K562 (cell line): ENCODE measurements around the gene SIMC1. TPM values are rescaled to one million over a fixed set of nuclear protein-coding genes. Genes with fewer than 3 reads are reported as not detected.
"Not testable (repeated sequence)": the region's sequence is repeated elsewhere in the genome, so short reads cannot be mapped to it uniquely, and the experiment has no call there.

Experiments used
- ATAC-seq: fragments of 200-7000 bp; cut with Tn5 transposase; 3 replicates; pipeline ENCODE4 v1.9.1; 2020; ENCODE audit warnings: moderate library complexity
- BruUV-seq: library from RNA; stranded (reverse); fragments of 400-500 nt; replicated peaks from 2 replicates; lab custom pipeline; 2021; lab: Mats Ljungman, UMichigan
- CTCF ChIA-PET: fragments of 300-600 bp; formaldehyde crosslinking; extraction: SDS; loops from one replicate; lab custom pipeline; 2021; ENCODE audit warnings: low intra/inter-chr PET ratio; lab: Yijun Ruan, JAX
- POLR2A ChIA-PET: fragments of 300-600, 350-650 bp; sonication (Branson Sonifier 250); formaldehyde crosslinking; extraction: SDS; loops from one replicate; lab custom pipeline; 2021; ENCODE audit warnings: antibody characterized with exemption, inconsistent platforms; lab: Yijun Ruan, JAX
- DNase-seq, 4 experiments: peaks; one replicate each; pipeline versions ENCODE4 v3.0.0 to v3.0.0-alpha.2; 2011 to 2018; ENCODE audit warnings: low spot score in 3 of 4, mixed read lengths in 3 of 4; ENCODE audit errors: extremely low read depth in 1 of 4
- FAIRE-seq: peaks from 2 replicates; lab custom pipeline; 2011; peaks lifted over from hg19 to GRCh38; lab: Jason Lieb, UNC
- H2AFZ ChIP-seq: 2 replicates; pipeline ENCODE4 v1.6.0; 2011; ENCODE audit warnings: low read depth, low read length, control low read depth, inconsistent platforms
- H3K27ac ChIP-seq: fragments of 200-600 bp; 3 replicates; pipeline ENCODE4 v1.8.0; 2011; ENCODE audit warnings: low read depth, mild to moderate bottlenecking, control low read depth, inconsistent platforms, low read length, moderate library complexity, mixed read lengths; ENCODE audit errors: extremely low read depth
- H3K27me3 ChIP-seq, 2 experiments: fragments of 300-600 bp in 1 of 2; 2 replicates in 1 of 2; 3 replicates in 1 of 2; pipeline versions ENCODE4 v1.6.0 to v1.8.0; 2011; ENCODE audit warnings: inconsistent platforms in 2 of 2, low read length in 2 of 2, mild to moderate bottlenecking in 1 of 2, mixed read lengths in 1 of 2, moderate library complexity in 1 of 2; ENCODE audit not compliant: control insufficient read depth in 2 of 2, insufficient read depth in 2 of 2
- H3K36me3 ChIP-seq: fragments of 300-600 bp; 3 replicates; pipeline ENCODE4 v1.8.0; 2011; ENCODE audit warnings: mild to moderate bottlenecking, low read length, inconsistent platforms; ENCODE audit not compliant: control insufficient read depth, insufficient read depth
- H3K4me1 ChIP-seq, 2 experiments: fragments of 200-600 bp in 1 of 2; replicated peaks in 1 of 2; 2 replicates in 1 of 2; 3 replicates in 1 of 2; pipeline versions ENCODE4 v1.5.1 to v1.8.0; 2011; ENCODE audit warnings: inconsistent platforms in 2 of 2, low read length in 2 of 2, mild to moderate bottlenecking in 1 of 2, mixed read lengths in 1 of 2, moderate library complexity in 1 of 2; ENCODE audit not compliant: control insufficient read depth in 2 of 2, insufficient read depth in 2 of 2
- H3K4me2 ChIP-seq: 2 replicates; pipeline ENCODE4 v1.6.1; 2011; ENCODE audit warnings: low read length, control low read depth, inconsistent platforms, mixed read lengths; ENCODE audit not compliant: insufficient read depth
- H3K4me3 ChIP-seq: fragments of 200-600 bp; sonication (generic), shearing (Covaris generic); 2 replicates; pipeline ENCODE4 v1.5.1; 2016; ENCODE audit warnings: control low read depth, inconsistent platforms
- H3K79me2 ChIP-seq: fragments of 200-600 bp; 3 replicates; pipeline ENCODE4 v1.8.0; 2011; ENCODE audit warnings: low read length, inconsistent platforms; ENCODE audit not compliant: control insufficient read depth, insufficient read depth
- H3K9ac ChIP-seq, 2 experiments: 2 replicates each; pipeline versions ENCODE4 v1.6.0 to v1.6.1; 2011; ENCODE audit warnings: low read depth in 2 of 2, low read length in 2 of 2, control low read depth in 1 of 2, inconsistent platforms in 1 of 2, mild to moderate bottlenecking in 1 of 2, mixed read lengths in 1 of 2; ENCODE audit not compliant: insufficient read depth in 1 of 2
- H3K9me1 ChIP-seq: one replicate; pipeline ENCODE4 v1.6.0; 2011; ENCODE audit warnings: inconsistent platforms, mild to moderate bottlenecking, low read length, moderate library complexity; ENCODE audit not compliant: control insufficient read depth, insufficient read depth
- H3K9me3 ChIP-seq: replicated peaks from 2 replicates; pipeline ENCODE4 v1.5.1; 2011; ENCODE audit warnings: low read depth, low read length, inconsistent platforms; ENCODE audit not compliant: control insufficient read depth, insufficient read depth
- H4K20me1 ChIP-seq: replicated peaks from 2 replicates; pipeline ENCODE4 v1.6.1; 2011; ENCODE audit warnings: low read length, inconsistent platforms, mixed read lengths; ENCODE audit not compliant: control insufficient read depth, insufficient read depth
- WGBS: fragments of 100-300 bp; shearing (Covaris generic); methylation state at CpG from one replicate; pipeline ENCODE4 v1.1.6; 2016; ENCODE audit warnings: low coverage, mixed read lengths; ENCODE audit not compliant: insufficient coverage; ENCODE audit errors: missing lambda C conversion rate; 5-methylcytosine and 5-hydroxymethylcytosine counted together
- in situ Hi-C: fragments of 300-500 bp; cut with MboI; formaldehyde crosslinking; loops from 4 replicates; pipeline ENCODE4 v1.15.0; 2018; ENCODE audit warnings: inconsistent platforms, mixed read lengths
- intact Hi-C: fragments of 100-400 bp; cut with micrococcal nuclease; formaldehyde crosslinking; loops from 2 replicates; pipeline ENCODE4 v1.14.2; 2022
- polyA plus RNA-seq, 8 experiments: library from polyadenylated mRNA; depleted of rRNA in 4 of 8; stranded (reverse) in 5 of 8; unstranded in 3 of 8; fragments of >200 nt; fragmentation: Nextera tagmentation in 2 of 8; fragmentation: Illumina TruSeq in 1 of 8; extraction: Ambion mirVana in 2 of 8; extraction: Trizol in 1 of 8; gene quantifications; 2 replicates each; pipeline versions ENCODE4 v1.2.1 to v1.2.3, GENCODE V29; 2011 to 2014; ENCODE audit warnings: inconsistent platforms in 1 of 8, missing spikeins in 1 of 8
- total RNA-seq, 7 experiments: library from RNA; depleted of rRNA in 6 of 7; stranded (reverse); fragments of >200 nt in 6 of 7; fragmentation: Illumina TruSeq in 2 of 7; extraction: Trizol in 2 of 7; gene quantifications; 2 replicates each; pipeline versions ENCODE4 v1.2.1 to v1.2.3, GENCODE V29; 2011 to 2021; ENCODE audit warnings: low replicate concordance in 1 of 7

The SIMC1 gene
- total and polyA plus RNA-seq, 9 of the 15 experiments (the other 6 are each of a cell fraction or from before 2014, with no cell fraction given) = 7.2 to 36.3 (median 14.7) TPM

- H3K36me3 ChIP-seq, DNase-seq, H3K27ac ChIP-seq, H3K9ac ChIP-seq, H3K9me3 ChIP-seq, intact Hi-C loops, FAIRE-seq, H4K20me1 ChIP-seq, H3K4me1 ChIP-seq, H2AFZ ChIP-seq, POLR2A ChIA-PET, H3K4me2 ChIP-seq, H3K9me1 ChIP-seq, H3K79me2 ChIP-seq, BruUV-seq, H3K27me3 ChIP-seq, ATAC-seq, in situ Hi-C loops, CTCF ChIA-PET, H3K4me3 ChIP-seq: not testable (repeated sequence)
- 93% methylated on average over 5 of the region's 38 CpGs for WGBS
These were observed 16.2 kb upstream of the SIMC1 start for GRCh38 chr5:176222006-176222405.

GRCh38 chr5:176228358-176228757, 9.9 kb upstream of the SIMC1 start:
- H3K9ac ChIP-seq, H3K27ac ChIP-seq, H3K4me3 ChIP-seq, CTCF ChIA-PET, POLR2A ChIA-PET, FAIRE-seq, H2AFZ ChIP-seq, in situ Hi-C loops, H4K20me1 ChIP-seq, BruUV-seq, H3K4me2 ChIP-seq, DNase-seq, H3K27me3 ChIP-seq, H3K4me1 ChIP-seq, H3K36me3 ChIP-seq, H3K9me3 ChIP-seq, H3K9me1 ChIP-seq, intact Hi-C loops, H3K79me2 ChIP-seq, ATAC-seq: not testable (repeated sequence)
- WGBS = 0% methylated on average over 1 of the region's 1 CpG

GRCh38 chr5:176233253-176233652, 5.0 kb upstream of the SIMC1 start:
- POLR2A ChIA-PET, ATAC-seq, in situ Hi-C loops, CTCF ChIA-PET, H3K27me3 ChIP-seq, H3K9me3 ChIP-seq, H3K4me1 ChIP-seq, H3K27ac ChIP-seq, H3K79me2 ChIP-seq, DNase-seq, H3K4me3 ChIP-seq, BruUV-seq, H3K36me3 ChIP-seq, H3K9ac ChIP-seq, FAIRE-seq, H3K4me2 ChIP-seq, intact Hi-C loops, H2AFZ ChIP-seq, H3K9me1 ChIP-seq, H4K20me1 ChIP-seq: not testable (repeated sequence)
- whole genome bisulfite sequencing = 73% methylated on average over 4 of the region's 5 CpGs
